Upper lobe of right lung (tissue), 1 donor: Measurements from ENCODE around the gene PHKB. TPM values are rescaled to one million over a fixed set of nuclear protein-coding genes. Genes with fewer than 3 reads are reported as not detected.

ENCODE experiments used
- ATAC-seq: fragments of 200-7000 bp; cut with Tn5 transposase; one replicate; pipeline ENCODE4 v1.9.1; 2020; ENCODE audit warnings: mild to moderate bottlenecking, moderate library complexity
- DNase-seq: peaks from one replicate; pipeline ENCODE4 v3.0.0-alpha.2; 2020
- H3K27ac ChIP-seq: fragments of 200-600 bp; one replicate; pipeline ENCODE4 v1.8.0; 2022
- H3K27me3 ChIP-seq: fragments of 200-600 bp; one replicate; pipeline ENCODE4 v1.8.0; 2022; ENCODE audit warnings: mild to moderate bottlenecking
- H3K36me3 ChIP-seq: fragments of 200-600 bp; one replicate; pipeline ENCODE4 v1.8.0; 2022
- H3K4me1 ChIP-seq: fragments of 200-600 bp; one replicate; pipeline ENCODE4 v1.8.0; 2022
- H3K4me3 ChIP-seq: fragments of 200-600 bp; one replicate; pipeline ENCODE4 v1.8.0; 2022; ENCODE audit warnings: mild to moderate bottlenecking
- H3K9me3 ChIP-seq: fragments of 200-600 bp; one replicate; pipeline ENCODE4 v1.8.0; 2022
- CTCF ChIP-seq: fragments of 200-600 bp; IDR thresholded peaks from one replicate; pipeline ENCODE4 v1.8.0; 2022; ENCODE audit warnings: antibody characterized with exemption
- intact Hi-C: fragments of 100-400 bp; cut with DNase I; formaldehyde crosslinking; loops from one replicate; pipeline ENCODE4 v1.11.0; 2022
- total RNA-seq: library from RNA; stranded (reverse); fragmentation: NEBNext Ultra II Directional; extraction: Animal tissue kit (Norgen Biotek cat#: 25700); gene quantifications from one replicate; pipeline ENCODE4 v1.2.1, GENCODE V29; 2021
- donor health status: DM: no; HTN: yes; CAD: no; lungs with severe emphysema.

PHKB gene
- total RNA-seq, 1 donor from 2014 or later, result 91.8 TPM

- no peak overlapping the region for H3K4me3 ChIP-seq
- ATAC-seq, result no peak
- no peaks in the 10 kb centered on the region for H3K9me3 ChIP-seq
- no peak overlapping the region for H3K27ac ChIP-seq
- H3K36me3 ChIP-seq, result no peaks in the 10 kb centered on the region
- no peaks in the 10 kb centered on the region for H3K4me1 ChIP-seq
- intact Hi-C loops, result no loop called here
- TF ChIP-seq CTCF, result no peak
- H3K27me3 ChIP-seq, result no peaks in the 10 kb centered on the region
- DNase-seq, result no peak
These were observed 165.1 kb downstream of the PHKB start for GRCh38 chr16:47626246-47626645.

- no peak for DNase-seq
- ATAC-seq, result no peak
These were observed 166.0 kb downstream of the PHKB start for GRCh38 chr16:47627085-47627639.

GRCh38 chr16:47627721-47628120 is 166.6 kb downstream of the PHKB start:
- Histone ChIP-seq H3K9me3 (no peaks in the 10 kb centered on the region), H3K4me3 (no peak overlapping the region), H3K36me3 (no peaks in the 10 kb centered on the region), H3K27ac (no peak overlapping the region), H3K4me1 (no peaks in the 10 kb centered on the region), H3K27me3 (no peaks in the 10 kb centered on the region)
- no peak for DNase-seq
- intact Hi-C loops, result no loop called here
- no peak for ATAC-seq
- no peak for TF ChIP-seq CTCF

More at GRCh38 chr16:47627085-47627639, 166.0 kb downstream of the PHKB start:
- Histone ChIP-seq H3K4me3 (no peak overlapping the region), H3K27me3 (no peaks in the 10 kb centered on the region), H3K27ac (no peak overlapping the region), H3K36me3 (no peaks in the 10 kb centered on the region), H3K4me1 (no peaks in the 10 kb centered on the region), H3K9me3 (no peaks in the 10 kb centered on the region)
- intact Hi-C loops, result no loop called here
- no peak for TF ChIP-seq CTCF

- intact Hi-C loops, result no loop called here
- Histone ChIP-seq H3K36me3 (no peaks in the 10 kb centered on the region), H3K4me3 (no peak overlapping the region), H3K27me3 (no peaks in the 10 kb centered on the region), H3K9me3 (no peaks in the 10 kb centered on the region), H3K27ac (no peak overlapping the region), H3K4me1 (no peaks in the 10 kb centered on the region)
- DNase-seq (no peak), ATAC-seq (no peak)
- no peak for TF ChIP-seq CTCF
These were observed 170.0 kb downstream of the PHKB start for GRCh38 chr16:47631131-47631530.

GRCh38 chr16:47634126-47634525 is 173.0 kb downstream of the PHKB start:
- H3K4me1 ChIP-seq, result no peaks in the 10 kb centered on the region
- intact Hi-C loops, result no loop called here
- no peak overlapping the region for H3K4me3 ChIP-seq
- TF ChIP-seq CTCF, result no peak
- no peaks in the 10 kb centered on the region for H3K9me3 ChIP-seq
- DNase-seq, result no peak
- ATAC-seq, result no peak
- H3K27ac ChIP-seq, result no peak overlapping the region
- H3K36me3 ChIP-seq, result peaks cover 7% of the 10 kb centered on the region
- no peaks in the 10 kb centered on the region for H3K27me3 ChIP-seq

GRCh38 chr16:47634727-47635126 is 173.6 kb downstream of the PHKB start:
- Histone ChIP-seq H3K36me3 (peaks cover 7% of the 10 kb centered on the region), H3K27ac (no peak overlapping the region), H3K27me3 (no peaks in the 10 kb centered on the region), H3K9me3 (no peaks in the 10 kb centered on the region), H3K4me1 (no peaks in the 10 kb centered on the region), H3K4me3 (no peak overlapping the region)
- DNase-seq, result no peak
- intact Hi-C loops, result no loop called here
- no peak for ATAC-seq
- no peak for TF ChIP-seq CTCF
